HEK293T (cell line): ENCODE measurements around the gene PRDM16.

ENCODE experiments used
- CTCF ChIA-PET: fragments of 350-600 bp; formaldehyde crosslinking; extraction: SDS; loops from one replicate; lab custom pipeline; 2021; ENCODE audit warnings: antibody characterized with exemption, inconsistent platforms; lab: Yijun Ruan, JAX
- POLR2A ChIA-PET: fragments of 350-600 bp; formaldehyde crosslinking; extraction: SDS; loops from one replicate; lab custom pipeline; 2020; ENCODE audit warnings: antibody characterized with exemption, inconsistent platforms; lab: Yijun Ruan, JAX
- DNase-seq: peaks from one replicate; pipeline ENCODE4 v3.0.0; 2012; ENCODE audit warnings: mixed read lengths; ENCODE audit errors: extremely low spot score
- ARNT ChIP-seq: fragments of 450-650 bp; IDR thresholded peaks from 2 replicates; pipeline ENCODE4 v1.6.1; 2017; ENCODE audit warnings: mild to moderate bottlenecking
- BHLHE40 ChIP-seq: fragments of 450-650 bp; IDR thresholded peaks from 2 replicates; pipeline ENCODE4 v1.6.1; 2016; ENCODE audit warnings: mild to moderate bottlenecking, moderate library complexity, borderline replicate concordance
- CTBP1 ChIP-seq: fragments of 450-650 bp; IDR thresholded peaks from 2 replicates; pipeline ENCODE4 v1.6.1; 2016; ENCODE audit warnings: borderline replicate concordance
- ELF4 ChIP-seq: fragments of 450-650 bp; IDR thresholded peaks from 2 replicates; pipeline ENCODE4 v1.6.1; 2017; ENCODE audit warnings: antibody characterized with exemption
- FOXA1 ChIP-seq: fragments of 450-650 bp; IDR thresholded peaks from 2 replicates; pipeline ENCODE4 v1.6.1; 2016; ENCODE audit warnings: mild to moderate bottlenecking
- FOXK2 ChIP-seq: fragments of 450-650 bp; IDR thresholded peaks from 2 replicates; pipeline ENCODE4 v1.6.1; 2016; ENCODE audit warnings: mild to moderate bottlenecking
- FOXM1 ChIP-seq: fragments of 450-650 bp; IDR thresholded peaks from 2 replicates; pipeline ENCODE4 v1.6.1; 2017; ENCODE audit warnings: mild to moderate bottlenecking, borderline replicate concordance
- HDGF ChIP-seq: fragments of 450-650 bp; IDR thresholded peaks from 2 replicates; pipeline ENCODE4 v1.6.1; 2017; ENCODE audit warnings: antibody characterized with exemption, borderline replicate concordance
- L3MBTL2 ChIP-seq: fragments of 450-650 bp; conservative IDR thresholded peaks from 2 replicates; pipeline ENCODE4 v1.6.1; 2016; ENCODE audit warnings: mild to moderate bottlenecking
- LEF1 ChIP-seq: fragments of 450-650 bp; IDR thresholded peaks from 2 replicates; pipeline ENCODE4 v1.6.1; 2017; ENCODE audit warnings: mild to moderate bottlenecking, borderline replicate concordance
- NFRKB ChIP-seq: fragments of 450-650 bp; IDR thresholded peaks from 2 replicates; pipeline ENCODE4 v1.6.1; 2016; ENCODE audit warnings: mild to moderate bottlenecking, moderate library complexity
- PKNOX1 ChIP-seq: fragments of 450-650 bp; IDR thresholded peaks from 2 replicates; pipeline ENCODE4 v1.6.1; 2016
- SP1 ChIP-seq: fragments of 450-650 bp; IDR thresholded peaks from 2 replicates; pipeline ENCODE4 v1.6.1; 2017
- SUZ12 ChIP-seq: fragments of 450-650 bp; IDR thresholded peaks from 2 replicates; pipeline ENCODE4 v1.6.1; 2016; ENCODE audit warnings: mild to moderate bottlenecking
- TARDBP ChIP-seq: fragments of 450-650 bp; IDR thresholded peaks from 2 replicates; pipeline ENCODE4 v1.6.1; 2016
- ZNF384 ChIP-seq: fragments of 450-650 bp; IDR thresholded peaks from 2 replicates; pipeline ENCODE4 v1.6.1; 2016

PRDM16 gene

DNA sequence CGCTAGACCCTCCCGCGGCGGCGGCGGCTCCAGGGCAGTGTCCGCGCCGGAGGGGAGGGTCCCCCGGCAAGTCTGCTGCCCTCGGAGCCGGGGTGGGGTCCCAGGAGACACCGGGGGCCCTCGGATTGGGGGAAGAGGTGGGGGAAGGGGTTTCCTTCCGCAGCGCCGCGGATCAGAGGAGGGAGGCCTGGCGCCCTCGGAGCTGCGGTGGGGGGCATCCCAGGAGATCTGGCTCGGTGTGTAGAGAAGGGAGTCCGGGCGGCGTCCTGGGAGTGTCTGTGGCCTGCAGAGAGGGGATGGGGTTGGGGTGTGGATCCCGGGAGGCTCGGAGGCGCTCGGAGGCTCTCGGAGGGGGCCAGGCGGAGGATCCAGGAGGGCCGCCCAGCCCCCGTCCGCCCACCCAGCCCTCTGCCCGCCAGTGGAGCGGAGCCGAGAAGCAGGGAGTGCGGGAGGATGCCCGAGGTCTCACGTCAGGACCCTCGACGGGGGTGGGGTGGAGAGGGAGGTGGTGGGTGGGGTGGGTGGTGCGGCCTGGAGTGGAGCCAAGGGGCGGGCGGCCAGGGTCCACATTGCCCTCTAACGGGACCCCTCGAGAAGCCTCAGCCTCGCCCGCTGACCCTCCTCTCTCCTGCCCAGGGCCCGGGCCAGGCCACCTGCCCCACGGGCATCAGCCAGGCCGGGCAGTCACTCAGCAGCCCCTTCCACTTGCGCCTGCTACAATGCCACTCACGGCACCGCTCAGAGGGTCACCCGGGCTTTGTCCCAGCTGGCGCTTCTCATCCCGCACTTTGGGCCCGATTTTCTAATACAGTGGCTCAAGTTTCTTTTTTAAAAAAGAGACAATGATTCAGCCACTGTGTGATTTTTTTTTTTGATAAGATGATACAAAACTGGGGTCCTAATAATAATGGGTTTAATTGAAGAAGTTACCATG is 325.3 kb downstream of the PRDM16 start:
- ChIA-PET CTCF (no interaction called here), POLR2A (interaction anchor here (0.9 to 2.1 kb wide), 4 partner anchors 8 to 72 kb away, joined by 3 to 10 read pairs (median 5); no protein-coding TSS in a partner anchor)
- TF ChIP-seq CTBP1 (no peak), BHLHE40 (no peak)
- DNase-seq = no peak

- no peak for TF ChIP-seq HDGF
- no peak for TF ChIP-seq ZNF384
- TF ChIP-seq SP1 = no peak
- no peak for TF ChIP-seq NFRKB
- TF ChIP-seq ARNT = no peak
- TF ChIP-seq FOXA1 = no peak
- no peak for TF ChIP-seq LEF1
- TF ChIP-seq PKNOX1 = no peak
- no peak for TF ChIP-seq CTBP1
- no peak for DNase-seq
- ChIA-PET CTCF (no interaction called here), POLR2A (interaction anchor here (1.8 kb wide), 1 partner anchor 24 kb away, joined by 4 read pairs; no protein-coding TSS in a partner anchor)
Observed at GRCh38 chr1:3396411-3396810, 327.4 kb downstream of the PRDM16 start.

DNA sequence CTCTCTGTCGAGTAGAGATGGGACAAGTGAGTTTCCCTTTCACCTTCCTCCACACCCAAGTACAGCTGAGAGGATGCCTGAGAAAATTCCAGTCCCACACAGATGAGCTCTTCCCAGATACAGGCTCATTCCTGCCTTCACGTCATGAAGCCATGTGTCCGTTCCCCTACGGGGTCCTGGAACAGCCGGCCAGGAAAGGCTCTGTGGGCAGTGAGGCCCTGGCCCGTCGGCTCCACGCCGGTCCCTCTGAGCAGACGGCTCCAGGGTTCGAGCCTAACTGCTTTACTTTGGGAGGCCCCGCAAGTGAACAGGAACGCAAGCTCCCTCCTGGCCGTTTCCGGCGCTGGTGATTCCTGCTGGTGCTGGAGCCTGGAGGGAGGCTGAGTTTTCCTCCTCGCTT is 328.3 kb downstream of the PRDM16 start:
- TF ChIP-seq SUZ12 (no peak), FOXK2 (no peak), L3MBTL2 (no peak), HDGF (no peak), FOXM1 (no peak), ZNF384 (no peak), NFRKB (no peak), BHLHE40 (no peak), TARDBP (no peak), ARNT (no peak), LEF1 (no peak), PKNOX1 (no peak), SP1 (no peak), FOXA1 (no peak), CTBP1 (no peak), ELF4 (no peak)
- ChIA-PET POLR2A (interaction anchor here (1.8 kb wide), 1 partner anchor 23 kb away, joined by 4 read pairs; no protein-coding TSS in a partner anchor), CTCF (no interaction called here)
- no peak for DNase-seq

DNA sequence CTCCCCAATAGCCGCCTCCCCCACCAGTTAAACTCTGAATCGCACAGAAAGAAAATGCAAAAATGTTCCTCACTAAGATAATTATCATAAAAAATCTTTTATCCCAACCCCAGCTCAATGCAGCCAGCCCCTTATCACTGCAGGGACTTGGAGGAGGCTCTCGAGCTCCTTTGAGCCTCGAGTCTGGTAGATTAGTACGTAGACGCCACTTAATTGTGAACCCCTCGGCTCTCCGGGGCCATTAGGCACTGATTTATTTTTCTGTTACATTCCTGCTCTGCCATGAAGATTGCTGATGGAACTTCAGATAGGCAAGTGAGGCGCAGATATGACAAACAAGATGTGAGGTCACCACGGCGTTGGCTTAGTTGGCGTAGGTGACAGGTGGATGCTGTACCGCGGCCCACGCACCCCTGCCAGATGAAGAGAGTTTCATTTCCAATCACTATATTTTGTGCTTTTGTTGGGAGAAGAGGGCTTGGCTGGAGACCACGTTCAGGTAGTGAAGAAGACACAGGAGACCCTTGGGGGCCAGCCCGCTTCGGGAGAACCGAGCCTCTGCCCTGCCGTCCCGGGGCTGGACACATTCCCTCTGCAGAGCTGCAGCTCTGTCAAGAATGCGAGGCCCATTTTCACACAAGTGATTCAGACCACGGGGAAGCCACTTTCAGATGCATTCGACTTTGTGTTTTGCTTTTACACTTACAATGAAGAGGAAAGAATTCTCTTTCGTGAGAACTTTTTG is 329.6 kb downstream of the PRDM16 start:
- no peak for TF ChIP-seq FOXA1
- no peak for TF ChIP-seq ZNF384
- TF ChIP-seq TARDBP = no peak
- no peak for TF ChIP-seq LEF1
- TF ChIP-seq ELF4 = no peak
- TF ChIP-seq BHLHE40 = no peak
- TF ChIP-seq CTBP1 = no peak
- ChIA-PET CTCF (interaction anchor here (1.2 kb wide), 1 partner anchor 79 kb away, joined by 3 read pairs; no protein-coding TSS in a partner anchor), POLR2A (interaction anchor here (0.6 kb wide), 1 partner anchor 18 kb away, joined by 3 read pairs; no protein-coding TSS in a partner anchor)
- DNase-seq = no peak

GRCh38 chr1:3399732-3400131 is 330.7 kb downstream of the PRDM16 start:
- ChIA-PET CTCF (no interaction called here), POLR2A (interaction anchor here (1.3 kb wide), 1 partner anchor 8 kb away, joined by 3 read pairs; no protein-coding TSS in a partner anchor)
- DNase-seq = no peak
- no peak for TF ChIP-seq L3MBTL2
- no peak for TF ChIP-seq ELF4
- TF ChIP-seq SP1 = no peak
- TF ChIP-seq ARNT = no peak
- no peak for TF ChIP-seq FOXA1
- no peak for TF ChIP-seq ZNF384
- no peak for TF ChIP-seq FOXM1
- no peak for TF ChIP-seq FOXK2
- TF ChIP-seq SUZ12 = no peak
- TF ChIP-seq PKNOX1 = no peak
- no peak for TF ChIP-seq NFRKB
- no peak for TF ChIP-seq TARDBP
- TF ChIP-seq LEF1 = no peak
- TF ChIP-seq CTBP1 = no peak
- TF ChIP-seq HDGF = no peak
